NCI-H2196 (cell line): ENCODE measurements around the gene LRRC10B.
"Not testable (repeated sequence)": the region's sequence is repeated elsewhere in the genome, so short reads cannot be mapped to it uniquely, and the experiment has no call there.

Source experiments
- DNase-seq: peaks from one replicate; lab custom pipeline; 2025; ENCODE audit not compliant: unreplicated experiment; lab: John Stamatoyannopoulos, UW

Gene LRRC10B

DNA sequence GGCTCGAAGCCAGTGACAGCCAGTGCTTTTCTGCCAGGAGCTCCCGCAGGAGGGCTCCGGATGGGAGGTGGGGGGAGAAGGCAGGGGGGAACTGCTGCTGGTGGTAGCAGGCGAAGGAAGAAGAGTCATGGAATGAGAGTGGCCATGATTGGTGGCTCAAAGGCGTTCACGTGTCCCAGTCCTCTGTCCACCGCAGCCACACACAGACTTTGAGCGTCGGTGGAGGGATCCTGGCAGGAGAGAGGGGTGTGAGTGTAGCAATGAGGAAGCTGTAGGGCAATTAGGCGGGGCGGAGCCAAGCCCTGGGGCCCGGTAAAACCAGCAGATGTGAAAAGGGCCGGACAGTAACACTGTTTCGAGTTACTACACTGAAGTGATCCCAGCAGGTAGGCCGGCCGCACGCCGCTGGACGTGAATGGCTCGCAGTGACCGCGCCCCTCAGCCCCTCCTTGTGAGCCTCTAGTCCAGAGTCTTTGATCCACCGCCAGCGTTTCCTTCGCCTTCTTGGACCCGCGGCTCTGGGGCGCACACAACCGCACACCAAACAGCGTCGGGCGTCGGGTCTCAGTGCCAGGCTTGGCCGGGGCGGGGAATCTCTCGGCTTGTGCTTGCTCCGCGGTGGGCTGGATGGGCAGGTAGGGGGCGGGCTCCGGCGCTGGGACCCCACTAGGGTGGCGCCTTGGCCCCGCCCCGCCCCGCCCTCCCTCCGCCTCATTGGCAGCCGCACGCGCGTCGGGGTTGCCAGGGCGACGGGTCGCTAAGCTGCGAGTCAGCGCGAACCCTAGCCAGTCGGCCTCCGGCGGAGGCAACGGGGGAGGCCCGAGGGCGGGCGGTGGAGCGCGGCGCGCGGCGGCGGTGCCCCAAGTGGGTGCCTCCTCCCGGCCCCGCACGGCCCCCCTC, at the start of gene LRRC10B:
Gene LRRC10B (plus strand): TSS at position 788 of the 900 bp plus-strand sequence. CDS start 250 bp downstream, outside the sequence.
- DNase-seq, result peak; percentile 90

DNA sequence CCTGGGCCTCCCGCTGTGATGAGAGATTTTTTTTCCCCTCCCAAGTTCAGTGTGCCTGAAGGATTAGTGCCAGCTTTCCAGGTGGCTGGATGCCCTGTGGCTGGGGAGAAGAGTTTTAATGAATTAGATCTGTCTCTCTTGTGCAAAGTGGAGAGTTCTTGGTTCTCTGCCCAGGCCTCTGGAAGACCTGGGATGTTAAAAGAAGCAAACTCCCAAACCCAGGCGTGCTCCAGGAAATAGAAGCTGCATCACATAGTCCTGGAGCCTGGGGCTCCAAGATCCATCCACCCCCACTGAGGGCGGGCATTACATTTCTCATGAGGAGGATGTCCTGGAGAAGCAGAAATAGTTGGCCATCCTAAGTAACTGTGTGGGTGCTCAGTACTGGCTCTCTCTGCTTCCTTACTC, 48.1 kb upstream of the LRRC10B start:
- peak; percentile 58 for DNase-seq

DNA sequence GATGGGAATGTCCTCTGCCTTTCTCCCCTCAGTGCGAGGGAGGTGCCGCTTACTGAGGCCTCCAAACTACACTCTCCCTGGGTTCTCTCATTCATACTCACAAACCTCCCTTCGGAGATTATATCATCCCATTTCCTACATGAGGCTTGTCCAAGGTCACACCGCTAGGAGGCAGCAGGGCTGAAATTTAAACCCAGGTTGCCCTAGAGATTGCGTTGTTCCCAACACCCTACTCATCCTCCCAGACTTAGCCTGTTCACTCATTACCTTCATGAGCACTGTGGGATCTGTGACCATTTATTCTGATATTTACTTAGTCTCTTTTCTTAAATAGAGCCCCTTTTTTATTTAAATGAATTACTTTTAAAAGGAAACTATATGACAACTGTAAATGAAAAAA, 47.6 kb upstream of the LRRC10B start:
- DNase-seq, result no peak

DNA sequence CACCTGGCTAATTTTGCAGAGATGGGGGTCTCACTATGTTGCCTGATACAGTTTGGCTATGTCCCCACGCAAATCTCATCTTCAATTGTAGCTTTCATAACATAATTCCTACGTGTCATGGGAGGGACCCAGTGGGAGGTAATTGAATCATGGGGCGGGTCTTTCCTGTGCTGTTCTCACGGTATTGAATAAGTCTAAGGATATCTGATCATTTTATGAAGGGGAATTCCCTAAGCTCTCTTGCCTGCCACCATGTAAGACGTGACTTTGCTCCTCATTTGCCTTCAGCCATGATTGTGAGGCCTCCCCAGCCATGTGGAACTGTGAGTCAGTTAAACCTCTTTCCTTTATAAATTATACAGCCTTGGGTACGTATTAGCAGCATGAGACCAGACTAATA, 40.9 kb upstream of the LRRC10B start:
- DNase-seq, result not testable (repeated sequence)

DNA sequence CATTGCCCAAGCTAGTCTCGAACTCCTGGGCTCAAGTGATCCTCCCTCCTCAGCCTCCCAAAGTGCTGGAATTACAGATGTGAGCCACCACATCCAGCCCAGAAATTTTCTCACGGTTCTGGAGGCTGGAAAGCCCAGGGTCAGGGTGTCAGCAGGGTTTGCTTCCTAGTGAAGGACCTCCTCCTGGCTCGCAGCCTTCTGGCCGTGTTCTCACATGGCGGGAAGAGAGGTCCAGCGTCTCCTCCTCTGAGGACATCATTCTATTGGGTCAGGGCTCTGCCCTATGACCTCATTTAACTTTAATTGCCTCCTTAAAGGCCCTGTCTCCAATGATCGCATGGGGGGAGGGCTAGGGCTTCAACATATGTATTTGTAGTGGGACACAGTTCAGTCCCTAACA, 40.5 kb upstream of the LRRC10B start:
- no peak for DNase-seq

DNA sequence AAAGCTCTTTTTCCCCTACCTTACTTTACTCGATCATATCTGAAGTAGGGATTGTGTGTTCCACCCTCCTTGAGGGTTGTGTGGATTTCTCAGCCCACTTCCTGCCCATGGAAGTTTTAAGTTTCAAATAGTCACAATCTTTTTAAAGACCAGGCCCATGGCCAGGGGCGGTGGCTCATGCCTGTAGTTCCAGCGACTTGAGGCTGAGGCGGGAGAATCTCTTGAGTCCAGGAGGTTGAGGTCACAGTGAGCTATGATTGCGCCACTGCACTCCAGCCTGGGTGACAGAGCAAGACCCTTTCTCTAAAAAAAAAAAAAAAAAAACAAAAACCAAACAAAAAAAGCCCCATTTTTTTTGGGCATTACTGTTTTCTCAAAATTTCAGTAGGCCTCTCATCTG, 36.3 kb upstream of the LRRC10B start:
- DNase-seq, result no peak

DNA sequence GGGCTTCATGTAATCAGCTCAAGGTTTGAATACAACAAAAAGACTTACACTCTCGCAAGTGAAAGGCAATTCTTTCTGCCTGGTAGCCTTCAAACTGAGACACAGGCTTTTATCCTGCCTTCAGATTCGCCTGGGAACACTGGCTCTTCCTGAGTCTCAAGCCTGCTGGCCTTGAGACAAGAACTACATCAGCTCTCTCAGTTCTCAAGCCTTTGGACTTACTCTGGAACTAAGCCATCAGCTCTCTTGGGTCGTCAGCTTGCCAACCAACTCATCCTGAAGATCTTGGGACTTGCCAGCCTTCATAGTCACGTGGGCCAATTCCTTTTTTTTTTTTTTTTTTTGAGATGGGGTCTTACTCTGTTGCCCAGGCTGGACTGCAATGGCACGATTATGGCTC, 35.7 kb upstream of the LRRC10B start:
- DNase-seq, result no peak

DNA sequence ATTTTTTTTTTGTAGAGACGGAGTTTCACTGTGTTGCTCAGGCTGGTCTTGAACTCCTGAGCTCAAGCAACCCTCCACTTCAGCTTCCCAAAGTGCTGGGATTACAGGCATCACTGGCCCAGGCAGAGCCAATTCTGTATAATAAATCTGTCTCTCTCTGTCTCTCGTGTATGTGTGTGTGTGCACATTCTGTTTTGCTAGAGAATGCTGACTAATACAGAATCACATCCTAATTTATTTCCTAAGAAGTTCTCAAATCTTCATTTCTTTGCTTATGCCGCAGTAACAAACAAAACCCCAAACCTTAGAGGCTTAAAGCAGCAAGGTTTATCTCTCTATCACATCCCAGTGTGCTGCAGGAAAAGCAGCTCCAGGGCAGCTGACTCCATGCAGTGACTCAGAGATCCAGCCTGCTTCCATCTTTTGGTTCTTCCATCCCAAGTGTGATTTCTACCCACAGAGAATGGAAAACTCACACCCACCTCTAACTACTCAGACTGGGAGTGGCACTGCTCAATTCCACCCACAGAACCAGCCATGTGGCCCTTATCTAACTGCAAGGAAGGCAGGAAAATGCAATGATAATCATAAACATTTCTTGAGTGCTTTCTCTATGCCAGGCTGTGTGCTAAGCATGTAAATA, 35.1 kb upstream of the LRRC10B start:
- DNase-seq, result no peak

DNA sequence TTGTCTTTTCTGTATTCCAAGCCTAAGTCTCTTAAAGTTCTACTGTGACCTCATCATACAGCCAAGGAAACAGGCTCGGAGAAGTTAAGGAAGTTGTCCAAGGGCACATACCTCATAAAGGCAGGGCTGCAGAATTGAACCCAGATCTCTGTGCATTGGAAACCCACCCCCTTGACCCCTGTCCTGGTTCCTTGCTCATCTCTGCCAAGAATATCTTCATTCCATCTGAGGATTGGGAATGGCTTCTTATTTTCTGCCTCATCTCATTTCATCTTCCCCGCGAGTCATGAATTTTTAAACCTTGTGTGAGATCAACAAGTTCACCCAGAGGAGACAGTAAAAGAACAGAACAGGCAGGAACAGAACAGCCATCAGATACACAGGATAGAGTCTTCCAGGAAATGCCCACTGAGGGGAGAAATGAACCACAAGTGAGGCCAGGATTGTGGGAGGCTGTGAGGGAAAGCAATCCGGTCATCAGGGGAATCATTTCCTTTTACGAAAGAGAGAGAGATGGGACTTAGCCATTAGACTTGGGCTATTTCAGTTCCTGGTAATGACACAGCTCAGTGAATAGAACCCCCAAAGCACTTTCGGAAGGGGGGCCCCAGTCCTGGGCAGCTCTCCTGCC, 34.4 kb upstream of the LRRC10B start:
- no peak for DNase-seq

DNA sequence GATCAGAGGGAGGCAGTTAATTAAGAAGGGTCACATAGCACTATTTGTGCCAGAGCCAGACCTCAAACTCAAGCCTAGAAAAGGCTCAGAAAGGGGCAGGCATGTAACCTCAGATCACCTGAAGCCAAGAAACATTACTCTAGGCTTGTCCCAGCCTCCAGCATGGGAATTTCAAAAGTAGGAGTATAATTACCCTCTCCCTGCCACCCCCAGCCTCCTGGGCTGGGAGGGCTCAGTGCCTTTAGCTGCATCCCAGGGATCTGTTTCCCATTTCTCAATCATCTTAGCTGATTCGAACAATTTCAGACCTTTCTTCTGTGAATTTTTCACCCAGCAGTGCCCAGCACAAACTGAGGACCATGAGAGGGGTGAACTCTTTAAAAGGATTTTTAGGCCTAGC, 33.1 kb upstream of the LRRC10B start:
- no peak for DNase-seq

DNA sequence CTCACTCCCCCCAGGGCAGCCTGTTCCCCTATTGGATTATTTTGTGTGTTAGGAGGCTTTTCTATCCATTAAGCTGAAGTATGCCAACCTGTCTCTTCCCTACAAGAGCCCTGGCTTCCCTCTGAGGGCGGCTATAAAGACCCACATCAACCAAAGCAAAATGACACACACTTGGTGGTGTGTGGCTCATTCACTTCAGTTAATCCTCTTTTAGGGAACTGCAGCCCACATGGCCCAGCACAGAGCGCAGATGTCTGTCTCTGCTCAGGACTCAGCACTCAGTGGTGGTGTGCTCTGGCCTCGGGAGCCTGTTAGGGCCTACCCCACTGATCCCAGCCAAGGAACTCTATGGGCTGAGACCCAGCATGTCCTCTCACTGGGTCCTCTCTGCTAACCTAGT, 32.2 kb upstream of the LRRC10B start:
- no peak for DNase-seq

DNA sequence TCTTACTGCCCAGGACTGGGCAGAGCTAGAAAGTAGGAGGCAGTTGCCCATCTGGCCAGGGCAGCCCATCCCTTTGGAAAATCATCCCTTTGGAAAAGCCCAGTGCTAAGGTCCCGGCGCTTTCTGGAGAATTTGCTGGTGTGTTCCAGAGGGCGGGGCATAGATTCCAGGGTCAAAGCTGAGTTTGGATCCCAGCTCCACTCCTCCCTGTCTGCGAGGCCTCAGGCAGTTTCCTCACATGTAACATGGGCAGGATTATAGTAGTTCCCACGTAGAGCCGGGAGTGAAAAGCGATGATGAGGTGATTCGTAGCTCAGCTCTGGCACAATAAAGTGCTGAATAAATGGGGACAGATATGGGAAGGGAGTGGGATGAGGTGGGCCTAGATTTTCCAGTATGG, 31.4 kb upstream of the LRRC10B start:
- DNase-seq, result no peak

DNA sequence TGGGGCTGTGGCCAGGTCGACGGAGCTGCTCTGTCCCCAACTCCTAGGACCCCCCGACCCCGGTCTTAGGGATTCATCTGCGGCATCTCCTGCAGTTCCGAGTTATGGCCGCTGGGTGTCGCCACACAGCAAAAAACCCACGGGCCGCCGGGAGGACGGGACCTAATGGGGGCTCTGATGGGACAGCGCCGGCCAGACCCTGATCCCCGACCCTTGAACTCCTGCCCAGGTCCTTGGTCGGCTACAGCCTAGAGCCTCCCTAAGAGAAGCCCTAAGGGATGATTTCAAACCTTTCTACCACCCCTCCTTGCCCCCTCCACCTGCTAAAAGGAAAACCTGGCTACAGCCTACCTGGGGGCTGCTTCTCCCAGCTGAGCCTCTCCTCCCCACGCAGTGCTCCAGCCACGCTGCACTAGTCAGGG, 30.8 kb upstream of the LRRC10B start:
- DNase-seq, result peak; percentile 33

DNA sequence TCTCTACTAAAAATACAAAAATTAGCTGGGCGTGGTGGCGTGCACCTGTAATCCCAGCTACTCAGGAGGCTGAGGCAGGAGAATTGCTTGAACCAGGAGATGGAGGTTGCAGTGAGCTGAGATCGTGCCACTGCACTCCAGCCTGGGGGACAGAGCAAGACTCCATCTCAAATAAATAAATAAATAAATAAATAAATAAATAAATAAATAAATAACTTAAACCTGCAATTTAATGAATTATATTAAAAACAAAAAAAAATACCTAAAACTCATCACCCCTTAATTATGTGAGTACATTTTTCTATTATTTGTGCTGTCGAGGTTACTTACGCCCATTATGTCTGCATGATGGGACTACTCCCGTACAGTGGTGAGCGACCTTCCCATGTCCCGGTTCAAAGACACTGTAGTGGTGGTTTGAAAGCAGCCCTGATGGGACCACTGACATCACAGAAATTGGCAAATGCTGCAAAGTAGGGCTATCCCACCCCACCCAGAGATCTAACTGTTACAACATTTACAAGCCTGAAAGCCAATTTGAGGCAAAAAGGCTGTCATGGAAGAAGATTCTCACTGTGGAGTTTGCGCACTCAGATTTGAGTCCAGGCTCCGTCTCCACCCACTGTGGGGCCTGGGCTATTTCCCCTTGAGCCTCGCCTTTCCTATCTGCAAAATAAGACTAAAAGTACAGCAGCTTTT, 29.0 kb upstream of the LRRC10B start:
- not testable (repeated sequence) for DNase-seq

DNA sequence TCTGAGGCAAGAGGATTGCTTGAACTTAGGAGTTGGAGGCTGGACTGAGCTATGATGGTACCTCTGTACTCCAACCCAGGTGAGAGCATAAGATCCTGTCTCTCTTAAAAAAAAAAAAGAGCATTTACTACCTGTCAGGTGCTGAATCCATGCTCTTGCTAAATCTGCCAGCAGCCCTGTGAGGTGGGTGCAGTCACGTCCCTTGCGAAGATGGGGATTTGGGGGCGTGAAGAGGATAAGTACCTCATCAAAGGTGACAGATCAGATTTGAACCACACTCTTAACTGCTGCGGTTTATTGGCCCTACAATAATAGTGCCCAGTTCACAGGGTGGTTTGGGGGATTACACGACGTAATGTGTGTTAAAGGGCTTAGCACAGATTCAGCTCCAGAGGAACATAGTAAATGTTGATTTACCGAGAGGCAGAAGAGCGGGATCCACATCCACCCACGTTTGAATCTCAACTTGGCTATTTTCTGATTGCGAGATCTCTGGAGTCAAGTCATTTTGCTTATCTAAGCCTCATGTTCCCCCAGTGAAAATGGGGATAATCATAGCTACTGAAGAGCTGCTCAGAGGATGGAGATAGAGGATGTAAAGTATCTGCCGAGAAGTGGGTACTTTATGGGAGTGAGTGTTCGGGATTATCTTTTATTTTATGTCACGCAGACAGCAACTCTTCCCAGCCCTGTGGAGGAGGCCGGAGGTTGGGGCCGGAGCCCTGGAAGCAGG, 28.1 kb upstream of the LRRC10B start:
- DNase-seq, result no peak

DNA sequence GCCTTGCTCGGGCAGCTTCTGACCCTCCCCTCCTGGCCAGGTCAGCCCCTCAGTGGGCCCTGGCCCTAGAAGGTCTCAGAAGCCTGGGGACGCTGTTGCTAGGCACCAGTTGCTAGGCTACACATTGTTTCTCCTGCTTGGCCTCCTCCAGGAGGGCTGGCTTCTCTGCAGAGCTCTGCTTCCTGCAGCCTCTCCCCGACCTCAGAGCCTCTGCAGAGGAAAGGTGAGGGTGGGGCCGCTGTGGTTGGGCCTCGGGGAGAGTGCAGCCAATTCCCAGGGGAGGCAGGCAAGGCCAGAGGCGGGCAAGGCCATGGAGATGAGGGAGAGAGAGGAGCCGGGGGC, 27.6 kb upstream of the LRRC10B start:
- DNase-seq, result peak; percentile 67

DNA sequence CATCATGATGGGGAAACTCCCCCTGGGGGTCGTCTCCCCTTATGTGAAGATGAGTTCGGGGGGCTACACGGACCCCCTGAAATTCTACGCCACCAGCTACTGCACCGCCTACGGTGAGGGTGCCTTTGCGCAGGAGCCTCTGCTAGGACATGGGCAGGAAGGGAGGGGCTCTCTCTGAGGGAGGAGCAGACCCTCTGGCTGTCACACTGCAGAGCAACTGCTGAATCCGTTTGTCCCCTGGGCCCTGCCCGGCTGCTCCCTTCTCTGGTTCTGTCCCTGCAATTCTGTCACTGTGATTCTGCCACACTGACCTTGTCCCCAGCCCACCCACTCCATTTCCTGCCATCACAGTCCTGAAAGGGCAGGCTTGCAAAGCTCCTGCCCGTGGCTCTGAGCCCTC, 26.7 kb upstream of the LRRC10B start:
- no peak for DNase-seq

DNA sequence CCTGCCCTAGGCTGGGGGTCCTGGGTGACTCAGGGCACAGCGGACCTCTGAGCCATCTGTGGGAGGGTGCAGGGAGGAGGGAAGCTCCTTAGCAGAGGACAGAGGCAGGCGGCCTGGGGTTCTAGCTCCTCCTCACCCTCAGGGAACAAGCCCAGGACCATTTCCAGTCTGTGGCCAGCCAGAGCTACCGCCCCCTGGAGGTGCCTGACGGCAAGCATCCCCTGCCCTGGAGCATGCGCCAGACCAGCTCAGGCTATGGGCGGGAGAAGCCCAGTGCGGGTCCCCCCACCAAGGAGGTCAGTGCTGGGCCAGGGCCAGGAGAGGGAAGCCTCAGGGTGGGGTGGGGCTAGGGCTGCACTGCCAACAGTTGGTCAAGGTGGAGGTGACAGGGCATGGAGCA, 26.0 kb upstream of the LRRC10B start:
- DNase-seq, result no peak

DNA sequence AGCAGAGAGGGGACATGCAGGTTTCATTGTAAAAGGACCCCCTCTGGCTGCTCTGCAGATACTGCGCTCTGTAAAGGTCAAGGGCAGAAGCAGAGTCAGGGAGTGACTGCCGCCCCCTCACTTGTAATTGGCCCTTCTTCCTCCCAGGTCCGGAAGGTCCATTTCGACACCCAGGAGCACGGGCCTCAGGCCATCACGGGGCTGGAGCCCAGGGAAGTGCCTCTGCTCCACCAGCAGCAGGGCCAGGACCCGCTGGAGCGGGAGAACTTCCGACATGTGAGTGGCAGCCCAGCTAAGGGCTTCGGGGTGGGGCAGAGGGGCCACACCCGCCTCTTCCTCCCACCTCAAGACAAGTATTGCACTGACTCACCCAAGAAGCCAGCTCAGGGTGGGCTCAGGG, 24.0 kb upstream of the LRRC10B start:
- no peak for DNase-seq

DNA sequence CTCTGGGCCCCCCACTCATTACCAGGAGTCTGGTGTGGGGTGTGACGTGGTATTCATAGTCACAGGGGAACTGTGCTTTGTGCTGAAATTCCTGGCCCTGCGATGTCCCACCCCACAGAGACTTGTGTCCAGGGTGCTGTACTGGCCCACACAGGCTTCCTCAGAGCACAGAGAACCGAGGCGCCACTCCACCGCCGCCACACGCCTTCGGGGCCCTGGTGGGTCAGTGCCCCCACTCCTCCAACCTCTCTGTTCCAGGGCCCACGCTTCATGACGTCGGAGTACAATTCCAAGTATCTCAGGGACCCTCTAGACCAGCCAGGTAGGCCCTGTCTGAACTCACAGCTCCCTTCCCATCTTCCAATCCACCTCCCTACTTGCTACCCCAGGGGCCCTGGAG, 23.5 kb upstream of the LRRC10B start:
- no peak for DNase-seq
